Fibroblast of mammary gland (primary cell): ENCODE measurements around the gene CLPX.

ENCODE experiments used
- DNase-seq: peaks from one replicate; pipeline ENCODE4 v3.0.0-alpha.2; 2010; ENCODE audit warnings: low read depth
- H3K4me3 ChIP-seq: 2 replicates; pipeline ENCODE4 v1.5.1; 2011; ENCODE audit warnings: low read depth, mild to moderate bottlenecking, low read length, moderate library complexity; ENCODE audit not compliant: control insufficient read depth
- TF ChIP-seq, protein P1 (sequence below): conservative IDR thresholded peaks from 2 replicates; pipeline ENCODE4 v1.5.1; 2011; ENCODE audit warnings: low read depth, low read length, inconsistent platforms; ENCODE audit not compliant: control insufficient read depth, insufficient read depth

CLPX gene

DNA sequence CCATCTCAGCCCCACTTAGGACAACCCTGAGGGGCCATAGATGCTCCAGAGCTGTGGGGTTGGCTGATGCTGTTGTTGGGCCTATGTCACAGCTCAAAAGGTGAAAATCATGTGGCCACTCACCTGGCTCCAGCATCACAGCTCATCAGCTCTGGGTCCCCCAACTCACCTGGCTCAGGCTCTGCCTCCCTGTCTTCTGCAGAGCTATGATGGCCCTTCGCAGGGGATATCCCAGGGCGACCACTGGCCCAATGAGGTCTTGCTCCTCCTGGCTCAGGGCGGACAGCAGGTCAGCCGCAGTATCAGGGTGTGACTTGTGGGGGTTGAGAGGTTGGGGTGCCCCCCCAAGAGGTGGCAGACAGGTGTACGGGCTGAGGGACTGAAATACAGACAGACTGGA, 85.8 kb downstream of the CLPX start:
- TF ChIP-seq, protein P1, sequence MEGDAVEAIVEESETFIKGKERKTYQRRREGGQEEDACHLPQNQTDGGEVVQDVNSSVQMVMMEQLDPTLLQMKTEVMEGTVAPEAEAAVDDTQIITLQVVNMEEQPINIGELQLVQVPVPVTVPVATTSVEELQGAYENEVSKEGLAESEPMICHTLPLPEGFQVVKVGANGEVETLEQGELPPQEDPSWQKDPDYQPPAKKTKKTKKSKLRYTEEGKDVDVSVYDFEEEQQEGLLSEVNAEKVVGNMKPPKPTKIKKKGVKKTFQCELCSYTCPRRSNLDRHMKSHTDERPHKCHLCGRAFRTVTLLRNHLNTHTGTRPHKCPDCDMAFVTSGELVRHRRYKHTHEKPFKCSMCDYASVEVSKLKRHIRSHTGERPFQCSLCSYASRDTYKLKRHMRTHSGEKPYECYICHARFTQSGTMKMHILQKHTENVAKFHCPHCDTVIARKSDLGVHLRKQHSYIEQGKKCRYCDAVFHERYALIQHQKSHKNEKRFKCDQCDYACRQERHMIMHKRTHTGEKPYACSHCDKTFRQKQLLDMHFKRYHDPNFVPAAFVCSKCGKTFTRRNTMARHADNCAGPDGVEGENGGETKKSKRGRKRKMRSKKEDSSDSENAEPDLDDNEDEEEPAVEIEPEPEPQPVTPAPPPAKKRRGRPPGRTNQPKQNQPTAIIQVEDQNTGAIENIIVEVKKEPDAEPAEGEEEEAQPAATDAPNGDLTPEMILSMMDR, result no peak
- no peak for DNase-seq
- H3K4me3 ChIP-seq, result no peak overlapping the region
